ENCODE data around the gene FYCO1.

FYCO1 gene

DNA sequence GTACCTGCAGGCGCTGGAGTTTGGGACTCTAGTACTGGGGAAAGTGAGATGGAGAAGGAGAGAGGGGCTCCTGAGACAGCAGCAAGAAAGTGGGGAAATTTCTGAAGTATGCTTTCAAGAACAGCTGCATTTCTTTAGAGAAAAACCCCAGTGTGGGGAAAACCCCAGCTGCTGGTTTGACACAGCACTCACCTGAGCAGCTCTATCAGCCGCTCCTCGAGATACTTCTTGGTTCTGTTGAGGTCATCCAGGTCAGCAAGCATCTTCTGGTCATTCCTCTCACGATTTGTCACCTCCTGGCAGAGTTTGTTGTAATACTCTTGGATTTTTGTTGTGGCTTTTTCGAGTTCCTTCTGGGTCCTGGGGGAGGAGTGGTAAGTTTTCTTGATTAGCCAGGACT is 33.6 kb downstream of the FYCO1 start:
- Histone ChIP-seq H3K4me3 (ENCODE audit: low read depth, low read length) (no peak overlapping the region), H3K36me3 (ENCODE audit: insufficient read depth, low read length) (peaks cover 31% of the 10 kb centered on the region), H3K27me3 (ENCODE audit: insufficient read depth, low read length) (no peaks in the 10 kb centered on the region), H3K27ac (ENCODE audit: low read depth, low read length) (no peak overlapping the region), H3K79me2 (ENCODE audit: control insufficient read depth, insufficient read depth, low read length, unreplicated experiment) (no peaks in the 10 kb centered on the region), H2AFZ (ENCODE audit: low read length, unreplicated experiment) (no peak overlapping the region), H3K4me1 (ENCODE audit: control insufficient read depth, insufficient read depth, low read length, unreplicated experiment) (no peaks in the 10 kb centered on the region)

DNA sequence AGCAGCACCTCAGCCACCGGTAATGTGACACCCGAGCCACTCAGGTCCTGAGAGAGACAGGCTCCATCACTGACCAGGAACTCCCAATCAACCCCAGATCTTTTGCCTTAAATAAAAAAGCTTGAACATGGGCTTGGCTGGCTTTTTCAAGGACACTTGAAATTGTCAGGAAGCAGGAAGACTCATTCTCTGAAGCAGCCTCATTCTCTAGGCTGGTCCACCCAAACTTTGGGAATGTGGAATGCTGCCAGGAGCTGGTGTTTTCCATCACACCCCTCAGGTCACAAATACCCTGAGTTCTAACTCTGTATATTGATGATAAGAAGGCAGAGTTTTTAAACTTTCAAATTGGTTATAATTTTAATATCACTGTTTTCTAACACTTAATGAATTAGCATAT is 35.3 kb downstream of the FYCO1 start:
- Histone ChIP-seq H3K4me3 (ENCODE audit: low read depth, low read length) (no peak overlapping the region), H3K36me3 (ENCODE audit: insufficient read depth, low read length) (peaks cover 31% of the 10 kb centered on the region), H3K4me1 (ENCODE audit: control insufficient read depth, insufficient read depth, low read length, unreplicated experiment) (no peaks in the 10 kb centered on the region), H3K27me3 (ENCODE audit: insufficient read depth, low read length) (no peaks in the 10 kb centered on the region), H2AFZ (ENCODE audit: low read length, unreplicated experiment) (no peak overlapping the region), H3K79me2 (ENCODE audit: control insufficient read depth, insufficient read depth, low read length, unreplicated experiment) (no peaks in the 10 kb centered on the region), H3K27ac (ENCODE audit: low read depth, low read length) (no peak overlapping the region)

DNA sequence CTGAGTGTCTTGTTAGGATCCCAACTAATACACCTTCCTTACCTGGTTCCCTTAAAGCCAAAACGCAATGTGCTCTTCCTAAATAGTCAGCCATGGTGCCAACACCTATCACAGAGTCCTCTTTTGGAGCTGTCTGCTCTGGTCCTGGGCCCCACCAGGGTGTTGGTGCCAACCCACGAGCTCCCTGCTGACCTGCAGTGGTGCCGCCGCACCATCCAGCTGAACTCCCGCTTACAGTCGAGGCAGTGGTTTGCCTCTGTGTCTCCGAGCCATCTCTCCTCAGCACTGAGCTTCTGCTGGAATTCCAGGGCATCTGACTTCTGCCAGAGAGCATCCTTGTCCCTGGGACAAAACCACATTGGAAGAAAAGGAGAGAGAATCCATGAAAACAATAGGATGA is 36.4 kb downstream of the FYCO1 start:
- H3K79me2 ChIP-seq (ENCODE audit: control insufficient read depth, insufficient read depth, low read length, unreplicated experiment): no peaks in the 10 kb centered on the region
- H2AFZ ChIP-seq (ENCODE audit: low read length, unreplicated experiment): no peak overlapping the region
- H3K4me1 ChIP-seq (ENCODE audit: control insufficient read depth, insufficient read depth, low read length, unreplicated experiment): no peaks in the 10 kb centered on the region
- H3K27ac ChIP-seq (ENCODE audit: low read depth, low read length): no peak overlapping the region
- H3K27me3 ChIP-seq (ENCODE audit: insufficient read depth, low read length): no peaks in the 10 kb centered on the region
- no peak overlapping the region for H3K4me3 ChIP-seq (ENCODE audit: low read depth, low read length)
- peaks cover 33% of the 10 kb centered on the region for H3K36me3 ChIP-seq (ENCODE audit: insufficient read depth, low read length)

GRCh38 chr3:45958321-45958791 is 37.3 kb downstream of the FYCO1 start:
- Histone ChIP-seq H3K36me3 (ENCODE audit: insufficient read depth, low read length) (peaks cover 33% of the 10 kb centered on the region), H3K4me3 (ENCODE audit: low read depth, low read length) (no peak overlapping the region), H3K27me3 (ENCODE audit: insufficient read depth, low read length) (no peaks in the 10 kb centered on the region), H2AFZ (ENCODE audit: low read length, unreplicated experiment) (no peak overlapping the region), H3K27ac (ENCODE audit: low read depth, low read length) (no peak overlapping the region), H3K79me2 (ENCODE audit: control insufficient read depth, insufficient read depth, low read length, unreplicated experiment) (no peaks in the 10 kb centered on the region), H3K4me1 (ENCODE audit: control insufficient read depth, insufficient read depth, low read length, unreplicated experiment) (no peaks in the 10 kb centered on the region)

DNA sequence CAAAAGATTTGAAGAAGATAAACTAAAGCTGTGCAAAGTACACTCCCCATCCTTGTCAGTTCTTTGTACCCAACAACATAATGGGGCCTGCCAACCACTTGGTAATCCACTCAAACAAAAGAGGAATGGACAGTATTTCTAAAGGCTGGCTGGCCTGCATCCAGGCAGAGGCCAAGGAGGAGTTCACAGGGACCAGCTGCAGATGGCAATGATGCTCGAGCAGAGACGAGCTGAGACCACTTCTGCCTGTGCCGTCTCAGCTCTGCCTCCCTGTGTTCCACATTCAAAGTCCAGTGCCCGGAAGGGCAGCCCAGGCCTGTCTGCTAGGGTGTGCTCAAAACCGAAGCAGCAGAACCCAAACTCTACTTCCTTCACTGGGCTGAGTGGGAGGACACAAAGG is 38.0 kb downstream of the FYCO1 start:
- no peaks in the 10 kb centered on the region for H3K4me1 ChIP-seq (ENCODE audit: control insufficient read depth, insufficient read depth, low read length, unreplicated experiment)
- H2AFZ ChIP-seq (ENCODE audit: low read length, unreplicated experiment): no peak overlapping the region
- H3K79me2 ChIP-seq (ENCODE audit: control insufficient read depth, insufficient read depth, low read length, unreplicated experiment): no peaks in the 10 kb centered on the region
- H3K27ac ChIP-seq (ENCODE audit: low read depth, low read length): no peak overlapping the region
- peaks cover 28% of the 10 kb centered on the region for H3K36me3 ChIP-seq (ENCODE audit: insufficient read depth, low read length)
- H3K27me3 ChIP-seq (ENCODE audit: insufficient read depth, low read length): no peaks in the 10 kb centered on the region
- no peak overlapping the region for H3K4me3 ChIP-seq (ENCODE audit: low read depth, low read length)

DNA sequence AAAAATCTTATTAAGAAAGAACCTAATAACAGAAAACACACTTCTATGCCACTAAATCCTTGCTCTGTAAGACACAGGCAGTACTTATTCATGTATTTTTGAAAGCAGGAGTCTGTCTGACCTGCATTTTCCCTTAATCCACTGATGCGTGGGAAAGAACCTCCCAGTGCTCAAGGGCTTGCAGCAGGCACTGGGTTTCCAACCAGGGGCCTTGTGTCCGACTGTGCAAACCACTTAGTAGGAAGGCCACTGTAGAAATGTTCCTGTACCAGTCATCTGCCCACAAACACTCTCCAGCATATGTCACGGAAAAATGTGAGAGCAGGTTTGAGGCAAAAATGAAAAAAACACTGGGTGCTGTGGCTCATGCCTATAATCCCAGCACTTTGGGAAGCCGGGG is 39.9 kb downstream of the FYCO1 start:
- H2AFZ ChIP-seq (ENCODE audit: low read length, unreplicated experiment): no peak overlapping the region
- H3K27ac ChIP-seq (ENCODE audit: low read depth, low read length): no peak overlapping the region
- no peaks in the 10 kb centered on the region for H3K27me3 ChIP-seq (ENCODE audit: insufficient read depth, low read length)
- H3K4me1 ChIP-seq (ENCODE audit: control insufficient read depth, insufficient read depth, low read length, unreplicated experiment): no peaks in the 10 kb centered on the region
- H3K79me2 ChIP-seq (ENCODE audit: control insufficient read depth, insufficient read depth, low read length, unreplicated experiment): no peaks in the 10 kb centered on the region
- no peak overlapping the region for H3K4me3 ChIP-seq (ENCODE audit: low read depth, low read length)
- peaks cover 16% of the 10 kb centered on the region for H3K36me3 ChIP-seq (ENCODE audit: insufficient read depth, low read length)

DNA sequence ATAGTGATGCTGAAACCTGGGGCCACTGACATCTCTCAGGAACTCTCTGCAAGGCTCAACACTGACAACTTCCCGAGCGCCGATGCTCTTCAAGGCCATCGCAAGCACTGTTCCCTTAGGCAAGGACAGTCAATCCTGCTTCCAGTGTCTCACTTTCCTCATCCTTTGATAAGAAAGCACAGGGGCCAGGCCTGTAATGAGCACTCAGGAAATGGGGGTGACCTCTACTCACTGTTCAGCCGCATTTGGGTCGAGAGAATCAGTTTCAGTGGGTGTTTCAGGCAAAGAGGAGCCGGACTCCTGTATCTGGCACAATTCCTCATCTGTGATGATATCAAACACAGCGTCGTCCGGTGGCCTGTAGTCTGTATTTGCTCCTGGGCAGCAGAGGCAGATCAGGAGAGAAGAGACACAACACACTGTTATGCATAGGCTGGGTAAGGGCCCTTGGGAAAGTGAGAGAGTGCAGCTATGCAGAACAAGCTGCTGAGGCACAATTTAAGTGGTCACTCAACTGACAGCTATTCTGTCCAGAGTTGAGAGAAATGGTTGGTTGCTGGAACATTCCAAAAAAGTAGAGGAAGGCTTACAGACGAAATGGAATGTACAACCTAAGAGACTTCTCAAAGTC is 40.5 kb downstream of the FYCO1 start:
- Histone ChIP-seq H3K4me3 (ENCODE audit: low read depth, low read length) (no peak overlapping the region), H2AFZ (ENCODE audit: low read length, unreplicated experiment) (no peak overlapping the region), H3K27me3 (ENCODE audit: insufficient read depth, low read length) (no peaks in the 10 kb centered on the region), H3K4me1 (ENCODE audit: control insufficient read depth, insufficient read depth, low read length, unreplicated experiment) (no peaks in the 10 kb centered on the region), H3K27ac (ENCODE audit: low read depth, low read length) (no peak overlapping the region), H3K36me3 (ENCODE audit: insufficient read depth, low read length) (peaks cover 10% of the 10 kb centered on the region), H3K79me2 (ENCODE audit: control insufficient read depth, insufficient read depth, low read length, unreplicated experiment) (no peaks in the 10 kb centered on the region)

DNA sequence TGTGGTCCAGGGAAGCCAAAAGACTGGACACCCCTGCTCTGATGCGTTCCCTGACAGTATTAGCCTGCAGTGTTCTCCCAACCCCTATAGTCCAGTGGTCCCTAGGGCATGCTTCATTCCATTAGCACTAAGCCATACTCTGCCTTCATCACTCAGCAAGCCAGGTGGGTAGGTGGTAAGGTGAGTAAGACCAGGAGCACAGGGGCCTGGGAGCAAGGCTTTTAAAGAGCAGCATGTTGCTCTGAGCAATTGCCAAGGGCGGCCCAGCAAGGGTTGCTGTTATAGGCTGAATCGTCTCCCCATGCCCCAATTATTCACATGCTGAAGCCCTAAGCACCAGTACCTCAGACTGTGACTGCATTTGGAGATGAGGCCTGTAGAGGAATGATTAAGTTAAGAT is 41.3 kb downstream of the FYCO1 start:
- Histone ChIP-seq H3K27ac (ENCODE audit: low read depth, low read length) (no peak overlapping the region), H2AFZ (ENCODE audit: low read length, unreplicated experiment) (no peak overlapping the region), H3K79me2 (ENCODE audit: control insufficient read depth, insufficient read depth, low read length, unreplicated experiment) (no peaks in the 10 kb centered on the region), H3K36me3 (ENCODE audit: insufficient read depth, low read length) (peaks cover 4% of the 10 kb centered on the region), H3K4me1 (ENCODE audit: control insufficient read depth, insufficient read depth, low read length, unreplicated experiment) (no peaks in the 10 kb centered on the region), H3K4me3 (ENCODE audit: low read depth, low read length) (no peak overlapping the region), H3K27me3 (ENCODE audit: insufficient read depth, low read length) (no peaks in the 10 kb centered on the region)

DNA sequence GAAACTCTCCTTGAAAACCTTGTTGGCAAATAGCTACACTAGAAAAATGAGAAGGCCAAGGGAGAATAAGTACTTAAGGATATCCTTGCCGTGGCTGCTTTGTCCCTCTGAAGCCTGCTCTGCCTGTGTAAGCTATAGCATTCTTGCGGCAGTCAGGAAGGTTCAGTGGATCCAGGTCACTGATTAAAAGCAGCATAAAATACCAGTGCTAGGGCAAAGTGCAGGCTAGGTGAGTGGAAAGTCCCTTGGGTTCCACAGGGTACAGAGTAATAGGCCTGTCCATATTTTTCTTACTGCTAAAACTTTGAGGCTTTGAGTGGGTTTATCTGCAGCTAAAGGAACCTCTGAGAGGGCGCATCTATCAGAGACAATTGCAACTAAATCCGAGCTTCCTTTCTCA is 42.1 kb downstream of the FYCO1 start:
- Histone ChIP-seq H3K27me3 (ENCODE audit: insufficient read depth, low read length) (no peaks in the 10 kb centered on the region), H3K4me3 (ENCODE audit: low read depth, low read length) (no peak overlapping the region), H3K36me3 (ENCODE audit: insufficient read depth, low read length) (peaks cover 3% of the 10 kb centered on the region; the same call in 1 of the 2 replicates), H3K79me2 (ENCODE audit: control insufficient read depth, insufficient read depth, low read length, unreplicated experiment) (no peaks in the 10 kb centered on the region), H3K4me1 (ENCODE audit: control insufficient read depth, insufficient read depth, low read length, unreplicated experiment) (no peaks in the 10 kb centered on the region), H3K27ac (ENCODE audit: low read depth, low read length) (no peak overlapping the region), H2AFZ (ENCODE audit: low read length, unreplicated experiment) (no peak overlapping the region)

- H3K4me1 ChIP-seq (ENCODE audit: control insufficient read depth, insufficient read depth, low read length, unreplicated experiment): no peaks in the 10 kb centered on the region
- peaks cover 13% of the 10 kb centered on the region for H3K36me3 ChIP-seq (ENCODE audit: insufficient read depth, low read length)
- H2AFZ ChIP-seq (ENCODE audit: low read length, unreplicated experiment): no peak overlapping the region
- H3K4me3 ChIP-seq (ENCODE audit: low read depth, low read length): no peak overlapping the region
- H3K27me3 ChIP-seq (ENCODE audit: insufficient read depth, low read length): no peaks in the 10 kb centered on the region
- no peak overlapping the region for H3K27ac ChIP-seq (ENCODE audit: low read depth, low read length)
- H3K79me2 ChIP-seq (ENCODE audit: control insufficient read depth, insufficient read depth, low read length, unreplicated experiment): no peaks in the 10 kb centered on the region
Observed at GRCh38 chr3:45952456-45952855, 43.2 kb downstream of the FYCO1 start.

GRCh38 chr3:45951946-45952345 is 43.7 kb downstream of the FYCO1 start:
- Histone ChIP-seq H3K27ac (ENCODE audit: low read depth, low read length) (no peak overlapping the region), H3K4me1 (ENCODE audit: control insufficient read depth, insufficient read depth, low read length, unreplicated experiment) (no peaks in the 10 kb centered on the region), H2AFZ (ENCODE audit: low read length, unreplicated experiment) (no peak overlapping the region), H3K27me3 (ENCODE audit: insufficient read depth, low read length) (no peaks in the 10 kb centered on the region), H3K79me2 (ENCODE audit: control insufficient read depth, insufficient read depth, low read length, unreplicated experiment) (no peaks in the 10 kb centered on the region), H3K36me3 (ENCODE audit: insufficient read depth, low read length) (peaks cover 18% of the 10 kb centered on the region; the same call in 1 of the 2 replicates), H3K4me3 (ENCODE audit: low read depth, low read length) (no peak overlapping the region)

Data from ACC112 (cell line).